HG03442 (cell line): Measurements from ENCODE around the gene BACH1.

Experiments used
- ATAC-seq: cut with Tn5 transposase; IDR thresholded peaks from one replicate; pipeline ENCODE4 v1.9.1; 2021; ENCODE audit warnings: mild to moderate bottlenecking, moderate library complexity; ENCODE audit not compliant: unreplicated experiment

Gene BACH1

GRCh38 chr21:29290240-29290639 lies 8.5 kb upstream of the BACH1 start:
- ATAC-seq: no peak

DNA sequence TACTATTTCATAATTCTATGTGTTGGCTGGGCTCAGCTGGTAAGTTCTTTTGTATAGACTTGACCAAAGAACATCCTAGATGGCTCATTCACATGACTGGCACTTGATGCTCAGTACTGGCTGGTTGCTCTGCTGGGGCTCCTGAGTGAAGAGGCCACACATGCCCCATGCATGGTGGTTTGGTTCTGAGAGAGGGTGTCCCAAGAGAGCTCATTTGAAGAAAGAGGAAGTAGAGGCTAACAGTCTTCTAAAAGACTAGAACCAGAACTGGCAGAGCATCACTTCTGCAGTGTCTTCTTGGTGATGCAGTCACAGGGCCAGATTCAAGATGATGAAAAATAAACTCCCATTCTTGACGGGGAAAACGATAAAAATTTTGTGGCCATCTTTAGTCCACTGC lies 5.2 kb upstream of the BACH1 start:
- ATAC-seq: peak; percentile 89

DNA sequence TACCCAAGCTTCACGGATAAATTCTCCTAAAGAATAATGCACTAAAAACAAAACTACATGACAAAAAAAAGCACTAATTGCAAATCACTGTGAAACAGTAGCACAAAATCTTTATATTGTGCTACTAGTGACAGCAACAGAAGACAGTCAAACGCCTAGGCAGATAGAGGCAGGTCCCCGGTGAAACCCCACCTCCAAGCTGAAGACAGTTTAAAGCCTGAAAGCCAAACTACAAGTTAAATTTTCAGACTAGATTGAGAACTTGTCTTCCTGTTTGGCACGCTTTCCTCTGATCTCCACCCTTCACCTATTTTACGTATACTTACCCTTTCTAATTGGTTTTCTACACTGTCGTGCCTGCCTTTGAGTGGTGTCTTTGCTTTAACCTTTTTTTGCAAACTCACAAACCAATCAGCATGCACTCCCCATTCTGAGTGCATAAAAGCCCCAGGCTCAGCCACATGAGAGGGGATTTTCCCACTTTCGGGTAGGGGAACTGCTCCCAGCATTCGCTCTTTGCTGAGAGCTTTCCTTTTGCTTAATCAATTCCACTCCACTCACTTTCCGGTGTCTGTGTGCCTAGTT lies 3.6 kb upstream of the BACH1 start:
- no peak for ATAC-seq

- ATAC-seq: no peak
These were observed 2.3 kb upstream of the BACH1 start for GRCh38 chr21:29296446-29296845.

DNA sequence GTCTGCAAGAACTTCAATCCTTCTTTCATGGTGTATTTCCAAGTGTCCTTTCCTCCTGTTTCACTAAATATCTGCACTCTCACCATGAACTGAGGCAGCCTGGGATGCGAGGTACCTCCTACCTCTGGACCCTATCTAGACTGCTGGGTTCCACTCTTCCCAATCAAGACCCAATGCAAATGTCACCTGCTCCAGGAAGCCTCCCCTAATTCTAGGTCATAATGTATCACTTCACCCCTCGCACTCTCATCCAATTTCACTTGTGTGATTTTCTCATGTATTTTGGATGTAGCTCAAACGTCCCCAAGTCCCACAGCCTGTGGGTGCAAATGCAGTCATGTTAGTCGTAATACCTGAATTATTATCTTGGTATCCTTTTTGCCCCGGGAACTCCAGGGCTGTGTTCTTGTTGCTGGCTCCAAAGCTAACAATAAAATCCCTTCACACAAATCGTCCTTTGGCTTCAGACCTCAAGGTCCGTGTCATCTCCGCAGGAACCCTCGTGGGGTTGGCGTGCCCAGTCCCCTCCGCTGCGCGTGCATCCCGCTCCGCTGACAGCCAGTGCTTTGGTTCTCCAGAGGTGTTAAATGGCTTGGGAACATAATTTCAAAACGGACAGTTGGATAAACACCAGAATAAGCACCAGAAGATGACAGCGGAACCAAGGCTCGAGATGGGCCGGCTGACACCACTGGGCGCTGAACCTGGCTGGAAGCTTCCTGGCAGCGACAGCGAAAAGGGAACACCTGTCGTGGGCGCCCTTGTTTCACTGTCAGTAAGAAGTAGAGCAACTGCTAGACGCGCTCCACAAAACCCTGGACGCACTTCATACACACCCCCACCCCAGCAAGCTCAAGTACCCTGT lies 1.0 kb upstream of the BACH1 start:
- ATAC-seq: no peak

GRCh38 chr21:29299046-29299915 lies 559 bp downstream of the BACH1 start:
- peak; percentile 27 for ATAC-seq

DNA sequence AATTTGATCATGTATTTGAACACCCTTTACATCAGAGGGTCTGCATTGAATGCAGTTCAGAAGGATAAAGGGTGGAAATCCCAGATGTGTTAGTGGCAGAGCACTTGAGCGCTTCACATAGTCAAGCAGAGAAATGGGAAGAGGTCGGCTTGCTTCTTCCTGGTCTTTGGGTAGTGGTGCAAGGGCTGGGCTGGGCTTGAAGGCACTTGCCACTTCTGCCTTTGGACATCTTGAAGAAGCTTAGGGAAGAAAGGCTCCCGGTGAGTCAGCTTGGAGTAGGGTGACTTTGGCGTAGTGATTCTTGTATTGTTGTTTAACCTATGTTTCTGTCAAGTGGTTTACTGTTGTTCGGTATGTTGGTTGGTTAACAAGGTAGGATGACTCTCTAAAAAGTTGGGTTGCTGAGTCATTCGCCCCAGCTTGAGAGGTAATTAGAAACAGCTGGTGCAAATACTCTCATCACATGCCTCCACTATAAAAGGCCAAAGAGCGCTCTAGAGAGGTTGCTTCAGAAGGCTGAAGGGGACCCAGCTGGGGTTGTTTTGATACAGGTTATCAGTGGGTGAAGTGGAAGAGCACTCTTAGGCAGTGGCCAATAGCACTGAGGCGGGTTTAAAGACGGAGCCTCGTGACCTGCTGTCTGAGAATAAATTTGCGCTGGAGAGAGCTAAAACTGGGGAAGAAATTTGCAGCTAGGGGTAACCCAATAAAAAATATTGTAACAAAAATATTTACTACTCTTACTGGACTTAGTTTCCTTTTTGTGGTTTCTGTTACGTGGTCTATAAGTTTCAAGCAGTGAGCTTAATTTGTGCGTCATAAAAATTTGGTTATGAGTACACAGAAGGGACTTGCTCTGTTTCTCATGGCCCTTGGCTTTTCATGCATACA lies 1.4 kb downstream of the BACH1 start:
- ATAC-seq: peak; percentile 68

GRCh38 chr21:29300807-29301138 lies 2.1 kb downstream of the BACH1 start:
- ATAC-seq: no peak

GRCh38 chr21:29301691-29302090 lies 3.0 kb downstream of the BACH1 start:
- no peak for ATAC-seq

GRCh38 chr21:29302359-29302875 lies 3.7 kb downstream of the BACH1 start:
- no peak for ATAC-seq

DNA sequence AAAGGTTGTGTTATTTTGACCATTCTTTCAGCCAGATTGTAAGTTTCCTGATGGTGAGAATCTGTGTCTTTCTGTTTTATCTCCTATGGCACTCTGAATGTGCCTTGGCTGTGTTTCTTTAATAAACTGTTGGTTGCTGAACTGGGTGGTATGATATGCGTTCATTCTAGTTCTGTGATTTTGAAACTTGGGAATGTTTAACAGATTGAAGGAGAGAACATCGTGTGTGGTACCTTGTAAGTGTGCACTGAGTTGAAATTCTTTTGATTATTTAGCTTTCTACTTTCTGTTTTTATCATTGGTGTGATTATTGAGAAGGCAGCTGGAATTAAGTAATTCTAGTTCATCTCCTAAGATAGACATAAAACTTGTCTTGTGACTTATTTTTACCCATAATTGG lies 4.6 kb downstream of the BACH1 start:
- ATAC-seq: no peak

DNA sequence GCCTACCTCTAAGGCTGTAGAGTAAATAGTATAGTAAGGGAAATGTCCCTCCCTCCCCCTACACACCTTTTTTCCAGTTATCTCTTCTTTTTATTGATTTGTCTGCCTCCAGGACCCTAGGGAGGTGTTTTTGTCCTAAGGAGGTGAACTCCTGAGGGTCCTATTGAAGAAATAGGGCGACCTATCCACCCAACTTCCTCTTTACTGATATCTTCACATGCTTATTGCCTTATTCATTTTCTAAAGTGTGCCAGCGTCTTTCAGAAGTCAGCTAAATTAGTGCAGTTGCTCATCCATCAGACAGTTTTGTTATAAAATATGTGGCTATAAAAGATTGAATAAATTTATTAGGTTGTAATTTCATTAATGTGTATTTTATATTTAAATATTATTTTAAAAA lies 5.9 kb downstream of the BACH1 start:
- no peak for ATAC-seq

DNA sequence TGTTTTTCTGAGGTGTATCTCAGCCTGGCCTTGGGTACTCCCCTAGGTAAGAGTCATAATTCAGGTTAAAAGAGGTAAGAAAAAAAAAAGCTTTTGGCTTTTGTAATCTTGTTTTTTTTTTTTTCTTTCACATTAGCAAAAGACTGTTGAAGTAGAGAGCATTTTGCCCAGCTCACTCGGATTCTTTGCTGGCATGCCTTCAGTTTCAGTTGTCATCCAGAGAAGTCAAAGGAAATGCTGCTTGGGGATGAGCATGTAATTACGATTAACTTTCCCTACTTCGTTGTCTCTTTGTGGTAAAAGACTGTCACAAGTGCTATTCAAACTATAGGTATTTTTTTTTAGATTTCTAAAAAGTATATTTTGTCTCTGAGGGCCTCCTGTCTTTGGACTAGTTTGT lies 6.3 kb downstream of the BACH1 start:
- no peak for ATAC-seq

DNA sequence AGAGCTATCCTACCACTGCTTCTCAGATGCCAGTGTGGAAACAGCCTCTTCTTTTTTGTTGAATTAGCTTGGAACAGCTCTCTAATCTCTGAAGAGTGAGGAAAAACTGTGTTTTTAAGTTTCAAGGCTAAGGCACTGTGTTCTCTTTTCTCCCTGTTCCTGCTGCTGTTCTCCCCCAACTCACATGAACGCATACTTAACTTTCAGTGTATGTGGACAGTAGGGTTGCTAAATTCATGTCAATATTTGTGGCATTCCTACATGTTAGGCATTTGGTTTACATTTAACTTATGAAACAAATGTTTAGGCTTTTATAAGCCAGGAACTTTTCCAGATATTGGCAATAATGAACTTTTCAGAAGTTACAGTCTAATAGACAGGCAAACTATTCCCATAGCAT lies 6.8 kb downstream of the BACH1 start:
- ATAC-seq: no peak

DNA sequence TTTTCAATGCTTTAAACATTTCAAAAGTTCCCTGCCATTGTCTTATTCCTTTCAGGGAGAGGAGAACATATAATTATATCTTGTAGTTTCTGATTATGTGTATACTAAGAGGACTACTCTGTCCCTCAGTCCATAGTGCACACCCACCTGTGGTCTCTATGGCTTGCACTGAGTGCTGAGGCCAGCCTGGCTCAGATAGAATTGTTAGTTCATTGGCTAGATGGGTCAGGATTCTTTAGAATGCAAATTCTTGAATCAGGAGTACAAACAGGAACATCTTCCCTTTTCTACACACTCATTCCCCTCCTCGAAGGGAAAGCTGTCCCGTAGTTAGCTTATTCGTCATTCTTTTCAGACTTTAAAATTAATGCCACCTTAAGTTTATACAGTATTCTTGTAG lies 8.2 kb downstream of the BACH1 start:
- ATAC-seq: peak; percentile 57

GRCh38 chr21:29307718-29308455 lies 9.2 kb downstream of the BACH1 start:
- ATAC-seq: no peak

- no peak for ATAC-seq
These were observed 9.7 kb downstream of the BACH1 start for GRCh38 chr21:29308456-29308783.

- ATAC-seq: no peak
These were observed 11.0 kb downstream of the BACH1 start for GRCh38 chr21:29309703-29310102.

GRCh38 chr21:29311802-29312201 lies 13.1 kb downstream of the BACH1 start:
- ATAC-seq: no peak

DNA sequence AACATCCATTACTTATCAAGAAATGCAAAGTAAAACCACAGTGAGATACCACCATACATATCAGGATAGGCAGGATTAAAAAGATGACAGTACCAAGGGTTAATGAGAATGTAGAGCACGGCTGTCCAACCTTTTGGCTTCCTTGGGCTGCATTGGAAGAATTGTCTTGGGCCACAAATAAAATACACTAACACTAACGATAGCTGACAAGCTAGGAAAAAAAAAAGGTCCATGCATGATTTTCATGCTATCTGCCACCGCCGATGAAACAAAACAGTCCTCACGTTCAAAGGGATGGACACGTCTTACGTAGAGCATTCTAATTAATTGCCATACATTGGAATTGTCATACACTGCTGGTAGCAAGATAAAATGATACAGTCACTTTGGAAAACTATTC lies 14.3 kb downstream of the BACH1 start:
- ATAC-seq: no peak
